Neutrophil (primary cell): ENCODE data around the gene MASP1.

Experiments used
- H3K27ac ChIP-seq: fragments of 200-600 bp; sonication (generic); 2 replicates; pipeline ENCODE4 v1.5.1; 2016; ENCODE audit warnings: mild to moderate bottlenecking, moderate library complexity
- H3K27me3 ChIP-seq: fragments of 200-600 bp; sonication (generic); 2 replicates; pipeline ENCODE4 v1.6.0; 2016; ENCODE audit warnings: mild to moderate bottlenecking
- H3K36me3 ChIP-seq: fragments of 200-600 bp; sonication (generic); 2 replicates; pipeline ENCODE4 v1.5.1; 2017
- H3K4me1 ChIP-seq, 2 experiments: fragments of 200-600 bp in 1 of 2; sonication (generic) in 1 of 2; 1 replicate in 1 of 2; 2 replicates in 1 of 2; pipeline versions ENCODE4 v1.5.1 to v1.6.1; 2013 to 2016; ENCODE audit warnings: low read depth in 1 of 2, low read length in 1 of 2, mild to moderate bottlenecking in 1 of 2, moderate library complexity in 1 of 2; ENCODE audit not compliant: control insufficient read depth in 1 of 2, insufficient read depth in 1 of 2
- H3K4me3 ChIP-seq, 2 experiments: fragments of 200-600 bp in 1 of 2; sonication (generic) in 1 of 2; 1 replicate in 1 of 2; 2 replicates in 1 of 2; pipeline ENCODE4 v1.5.1; 2013 to 2016; ENCODE audit warnings: low read depth in 1 of 2, low read length in 1 of 2, mild to moderate bottlenecking in 1 of 2, moderate library complexity in 1 of 2
- H3K9me3 ChIP-seq: fragments of 200-600 bp; sonication (generic); 2 replicates; pipeline ENCODE4 v1.5.1; 2016
- TF ChIP-seq, protein P1 (sequence below): fragments of 200-600 bp; sonication (generic); IDR thresholded peaks from 2 replicates; pipeline ENCODE4 v1.5.1; 2016; ENCODE audit warnings: antibody characterized with exemption

The MASP1 gene

GRCh38 chr3:187274315-187274976, 17.1 kb downstream of the MASP1 start:
- Histone ChIP-seq H3K4me3 (no peak overlapping the region), H3K9me3 (no peaks in the 10 kb centered on the region), H3K27me3 (peaks cover 14% of the 10 kb centered on the region), H3K4me1 (no peaks in the 10 kb centered on the region), H3K27ac (no peak overlapping the region), H3K36me3 (no peaks in the 10 kb centered on the region)
- TF ChIP-seq, protein P1, sequence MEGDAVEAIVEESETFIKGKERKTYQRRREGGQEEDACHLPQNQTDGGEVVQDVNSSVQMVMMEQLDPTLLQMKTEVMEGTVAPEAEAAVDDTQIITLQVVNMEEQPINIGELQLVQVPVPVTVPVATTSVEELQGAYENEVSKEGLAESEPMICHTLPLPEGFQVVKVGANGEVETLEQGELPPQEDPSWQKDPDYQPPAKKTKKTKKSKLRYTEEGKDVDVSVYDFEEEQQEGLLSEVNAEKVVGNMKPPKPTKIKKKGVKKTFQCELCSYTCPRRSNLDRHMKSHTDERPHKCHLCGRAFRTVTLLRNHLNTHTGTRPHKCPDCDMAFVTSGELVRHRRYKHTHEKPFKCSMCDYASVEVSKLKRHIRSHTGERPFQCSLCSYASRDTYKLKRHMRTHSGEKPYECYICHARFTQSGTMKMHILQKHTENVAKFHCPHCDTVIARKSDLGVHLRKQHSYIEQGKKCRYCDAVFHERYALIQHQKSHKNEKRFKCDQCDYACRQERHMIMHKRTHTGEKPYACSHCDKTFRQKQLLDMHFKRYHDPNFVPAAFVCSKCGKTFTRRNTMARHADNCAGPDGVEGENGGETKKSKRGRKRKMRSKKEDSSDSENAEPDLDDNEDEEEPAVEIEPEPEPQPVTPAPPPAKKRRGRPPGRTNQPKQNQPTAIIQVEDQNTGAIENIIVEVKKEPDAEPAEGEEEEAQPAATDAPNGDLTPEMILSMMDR: no peak

DNA sequence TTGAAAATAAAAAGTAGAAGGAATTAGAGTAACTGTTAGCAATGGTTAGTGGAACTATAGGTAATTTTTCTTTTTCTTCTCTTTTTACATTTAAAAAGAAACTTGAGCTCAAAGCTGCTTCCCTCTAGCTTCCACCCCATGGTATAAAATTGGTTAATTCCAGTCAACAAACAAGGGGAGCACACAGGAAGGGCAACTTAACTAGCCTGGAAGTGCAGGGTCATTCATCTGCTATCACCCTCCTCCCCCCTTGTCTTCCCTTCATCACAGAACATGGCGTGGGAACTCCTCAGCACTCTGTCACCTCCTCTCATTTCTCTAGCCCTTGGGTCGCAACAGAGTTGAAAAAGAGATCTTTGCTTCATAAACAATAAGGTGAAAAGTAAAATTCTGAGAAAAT, 20.0 kb downstream of the MASP1 start:
- Histone ChIP-seq H3K27ac (no peak overlapping the region), H3K4me1 (no peaks in the 10 kb centered on the region)
- TF ChIP-seq, protein P1: no peak

GRCh38 chr3:187269486-187269885, 22.1 kb downstream of the MASP1 start:
- TF ChIP-seq, protein P1: no peak
- H3K27me3 ChIP-seq: peaks cover 3% of the 10 kb centered on the region
- H3K27ac ChIP-seq: no peak overlapping the region
- H3K4me3 ChIP-seq: no peak overlapping the region
- no peaks in the 10 kb centered on the region for H3K4me1 ChIP-seq
- H3K9me3 ChIP-seq: no peaks in the 10 kb centered on the region
- H3K36me3 ChIP-seq: no peaks in the 10 kb centered on the region

More for the DNA sequence above, 20.0 kb downstream of the MASP1 start:
- Histone ChIP-seq H3K36me3 (no peaks in the 10 kb centered on the region), H3K4me3 (no peak overlapping the region), H3K27me3 (peaks cover 3% of the 10 kb centered on the region), H3K9me3 (no peaks in the 10 kb centered on the region)

GRCh38 chr3:187267306-187267705, 24.2 kb downstream of the MASP1 start:
- TF ChIP-seq, protein P1: no peak
- Histone ChIP-seq H3K4me3 (no peak overlapping the region), H3K9me3 (no peaks in the 10 kb centered on the region), H3K4me1 (no peaks in the 10 kb centered on the region), H3K36me3 (no peaks in the 10 kb centered on the region), H3K27ac (no peak overlapping the region), H3K27me3 (no peaks in the 10 kb centered on the region)

GRCh38 chr3:187266691-187267090, 24.8 kb downstream of the MASP1 start:
- TF ChIP-seq, protein P1: no peak
- H3K36me3 ChIP-seq: no peaks in the 10 kb centered on the region
- no peaks in the 10 kb centered on the region for H3K4me1 ChIP-seq
- no peak overlapping the region for H3K4me3 ChIP-seq
- no peak overlapping the region for H3K27ac ChIP-seq
- H3K27me3 ChIP-seq: no peaks in the 10 kb centered on the region
- no peaks in the 10 kb centered on the region for H3K9me3 ChIP-seq
